Umbilical cord (tissue), 2 donors: ENCODE measurements around the gene CPVL. TPM values are rescaled to one million over a fixed set of nuclear protein-coding genes. Genes with fewer than 3 reads are reported as not detected.

ENCODE experiments used
- DNase-seq: peaks from one replicate; pipeline ENCODE4 v3.0.0-alpha.2; 2015; ENCODE audit warnings: low spot score
- total RNA-seq: library from RNA; depleted of rRNA; stranded (reverse); fragments of >200 nt; gene quantifications from one replicate; pipeline ENCODE4 v1.2.3, GENCODE V29; 2014; ENCODE audit warnings: low replicate concordance; ENCODE audit not compliant: insufficient read depth

CPVL gene
- 13.2 TPM for total RNA-seq

- DNase-seq, result peak; percentile 38
Measured at GRCh38 chr7:29146057-29146706, at the start of gene CPVL. Gene CPVL, minus strand, starts transcription at chr7:29146537. Its CDS starts 25,476 bp downstream, at chr7:29121061.

DNA sequence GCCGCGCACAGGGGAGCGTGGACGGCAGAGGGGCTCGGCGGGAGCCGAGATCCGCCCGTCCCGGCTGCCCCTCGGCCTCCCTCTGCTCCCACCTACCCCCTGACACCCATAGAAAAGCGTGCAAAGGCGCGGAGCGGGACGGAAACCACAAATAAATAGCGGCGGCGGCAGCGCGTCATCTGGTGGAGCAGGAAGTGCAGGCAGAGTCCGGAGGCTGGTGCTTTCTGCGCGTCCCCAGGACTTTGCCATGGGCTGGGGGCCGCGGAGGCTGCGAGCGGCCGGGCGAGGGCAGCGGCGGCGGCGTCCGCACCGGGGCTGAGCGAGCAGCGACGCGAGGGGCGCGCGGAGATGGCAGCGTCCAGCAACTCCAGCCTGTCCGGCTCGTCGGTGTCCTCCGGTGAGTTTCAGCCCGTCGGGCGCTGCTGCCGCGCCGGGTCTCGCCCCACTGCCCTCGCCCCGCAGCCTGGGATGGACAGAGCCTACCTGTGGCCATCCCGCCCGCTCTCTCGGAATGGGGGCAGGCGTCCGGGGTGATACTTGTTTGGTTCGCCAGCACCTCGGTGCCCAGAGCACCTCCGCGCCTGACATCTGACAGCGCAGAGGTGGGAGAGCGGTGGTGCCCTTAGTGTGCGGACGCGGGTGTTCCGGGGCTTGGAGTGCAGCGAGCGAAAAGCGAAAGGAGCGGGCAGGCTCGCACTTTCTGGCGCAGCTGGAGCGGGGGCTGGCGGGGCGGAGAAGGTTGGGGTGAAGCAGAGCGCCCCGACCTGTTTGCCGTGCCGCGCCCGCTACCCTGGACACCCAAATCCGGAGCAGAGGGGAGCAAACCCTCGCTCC, 48.5 kb upstream of the CPVL start, which contains the start of gene CHN2:
CHN2 (plus strand) TSS at position 182 of the 834 bp plus-strand sequence.
- peak; percentile 46 for DNase-seq

- DNase-seq, result peak; percentile 12
Measured at GRCh38 chr7:29194206-29194593, 47.9 kb upstream of the CPVL start.

DNA sequence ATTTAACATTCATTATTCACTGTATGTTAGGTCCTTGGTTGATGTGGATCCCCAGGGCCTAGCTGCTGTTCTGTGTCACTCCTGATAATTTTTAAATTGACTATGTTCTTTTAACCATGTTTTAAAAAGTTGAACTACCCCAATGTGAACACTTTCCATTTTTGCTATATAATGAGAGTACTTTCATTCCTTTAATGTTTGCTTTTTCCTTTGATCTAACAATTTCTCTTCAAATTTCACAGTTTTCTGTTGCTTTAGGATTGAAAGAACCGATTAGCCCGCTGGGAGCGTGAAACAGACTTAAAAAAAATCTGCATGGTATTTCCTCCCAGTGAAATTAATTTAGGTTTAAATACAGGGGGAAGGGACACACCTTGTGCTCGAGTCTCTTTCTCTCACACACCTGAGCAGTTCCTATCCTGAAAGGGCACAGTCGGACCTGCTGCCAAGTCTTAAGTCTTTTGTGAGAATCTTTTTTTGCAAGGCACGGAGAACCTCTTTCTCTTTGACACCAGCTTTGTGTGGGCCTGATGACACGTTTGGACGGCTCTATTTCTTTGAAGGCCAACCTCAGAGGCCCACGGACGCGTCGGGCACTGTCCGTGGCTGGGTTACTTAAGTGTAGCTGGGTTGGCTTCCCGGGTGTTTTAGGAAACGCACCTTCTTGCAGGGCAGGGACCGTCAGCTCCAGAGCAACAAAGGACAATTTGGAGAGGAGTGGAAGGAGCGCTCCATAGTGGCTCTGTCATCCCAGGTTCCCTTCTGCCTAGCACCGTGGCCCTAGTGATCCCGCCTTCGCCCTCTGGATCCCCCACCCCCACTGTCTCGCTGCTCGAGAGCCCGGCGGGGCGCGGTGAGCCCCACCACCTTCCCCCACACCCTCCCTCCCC, 47.2 kb upstream of the CPVL start:
- no peak for DNase-seq

GRCh38 chr7:29192811-29193210, 46.5 kb upstream of the CPVL start:
- DNase-seq, result no peak

DNA sequence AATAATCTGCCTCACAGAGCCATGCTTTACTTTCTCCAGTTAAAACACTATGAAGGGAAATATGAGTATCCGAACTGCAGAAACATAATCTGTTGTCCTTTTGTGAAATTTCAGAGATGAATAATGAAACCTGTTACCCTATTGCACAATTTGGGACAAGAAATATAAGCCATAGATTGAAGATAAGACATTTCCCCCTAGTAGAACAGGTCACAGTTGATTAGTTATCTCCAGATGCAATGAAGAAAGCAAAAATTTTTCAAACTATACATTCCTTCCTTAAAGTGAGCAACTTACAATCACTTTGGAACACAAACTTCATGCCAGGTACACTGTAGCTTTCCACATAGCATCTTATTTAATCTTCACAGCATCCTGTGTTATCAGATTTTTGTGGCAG, 46.0 kb upstream of the CPVL start:
- no peak for DNase-seq

DNA sequence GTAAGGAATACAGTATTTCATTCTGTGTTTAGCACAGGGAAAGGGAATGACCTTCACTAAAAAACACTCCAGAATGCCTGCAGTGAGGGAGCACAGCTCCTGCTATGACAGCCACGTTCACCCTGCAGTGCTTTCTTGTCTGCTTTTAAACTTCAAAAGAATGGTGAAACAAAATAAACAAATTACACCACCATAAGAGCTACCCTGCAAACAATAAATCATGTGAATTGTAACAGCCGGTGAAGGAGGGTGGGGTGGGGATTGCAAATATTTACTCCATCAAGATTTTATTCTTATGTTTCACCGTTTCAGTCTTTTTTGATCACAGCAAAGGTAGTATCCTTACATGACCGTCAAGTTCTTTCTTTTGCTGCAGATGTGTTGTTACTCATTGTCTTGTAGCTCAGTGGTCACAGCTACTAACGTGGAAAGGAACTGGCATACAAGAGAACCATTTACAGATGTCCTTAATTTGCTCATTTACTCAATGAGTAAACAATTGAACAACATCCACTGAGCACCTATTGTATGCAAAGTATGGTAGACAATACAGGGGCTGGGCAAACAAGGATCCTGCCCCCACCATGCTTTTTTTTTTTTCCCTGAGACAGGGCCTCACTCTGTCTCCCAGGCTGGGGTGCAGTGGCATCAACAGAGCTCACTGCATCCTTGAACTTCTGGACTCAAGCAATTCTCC, 44.2 kb upstream of the CPVL start:
- DNase-seq, result no peak

DNA sequence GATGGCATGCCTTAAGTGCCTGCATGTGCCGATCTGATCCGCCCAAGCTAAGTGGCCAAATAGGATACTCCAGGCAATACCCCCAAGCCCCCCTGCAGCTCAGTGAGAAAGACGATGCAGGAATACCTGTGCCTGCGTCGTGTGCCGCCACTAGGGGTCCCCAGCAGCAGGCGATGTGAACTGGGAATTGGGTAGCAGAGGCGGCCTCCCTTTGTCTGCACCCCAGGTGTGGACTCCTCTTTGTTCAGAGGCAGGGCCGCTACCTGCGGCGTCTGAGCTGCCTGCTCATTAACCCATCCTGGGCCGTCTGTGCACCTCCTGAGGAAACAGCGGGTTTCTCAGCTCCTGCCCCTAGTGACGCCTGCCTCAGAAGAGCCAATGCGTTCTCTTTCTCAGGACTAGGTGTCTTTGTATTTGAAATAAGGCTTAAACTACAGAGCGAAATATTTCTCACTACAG, 43.4 kb upstream of the CPVL start:
- DNase-seq, result peak; percentile 36

- no peak for DNase-seq
Measured at GRCh38 chr7:29185613-29186012, 39.3 kb upstream of the CPVL start.

- DNase-seq, result no peak
Measured at GRCh38 chr7:29184599-29184998, 38.3 kb upstream of the CPVL start.

DNA sequence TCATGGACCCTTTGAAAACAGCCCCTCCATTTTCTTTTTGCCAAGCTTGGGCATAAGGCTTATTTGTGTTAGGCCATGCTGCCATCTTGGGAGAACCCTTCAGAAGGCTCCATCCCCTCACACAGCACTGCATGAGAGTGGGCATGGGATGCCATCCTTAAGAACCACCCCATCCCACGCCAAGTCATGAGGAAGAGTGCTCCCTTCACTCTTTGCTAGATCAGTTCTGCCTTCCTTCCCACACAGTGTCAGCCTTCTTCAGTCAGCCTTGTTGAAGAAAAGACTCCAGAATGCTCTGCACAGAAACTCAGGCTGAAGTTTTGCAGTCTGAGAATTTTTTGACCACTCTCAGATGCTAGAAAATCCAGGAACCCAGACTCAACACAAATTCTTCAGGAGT, 32.8 kb upstream of the CPVL start:
- no peak for DNase-seq

- peak; percentile 45 for DNase-seq
Measured at GRCh38 chr7:29177963-29178600, 31.7 kb upstream of the CPVL start.

GRCh38 chr7:29173458-29173857, 27.1 kb upstream of the CPVL start:
- no peak for DNase-seq

DNA sequence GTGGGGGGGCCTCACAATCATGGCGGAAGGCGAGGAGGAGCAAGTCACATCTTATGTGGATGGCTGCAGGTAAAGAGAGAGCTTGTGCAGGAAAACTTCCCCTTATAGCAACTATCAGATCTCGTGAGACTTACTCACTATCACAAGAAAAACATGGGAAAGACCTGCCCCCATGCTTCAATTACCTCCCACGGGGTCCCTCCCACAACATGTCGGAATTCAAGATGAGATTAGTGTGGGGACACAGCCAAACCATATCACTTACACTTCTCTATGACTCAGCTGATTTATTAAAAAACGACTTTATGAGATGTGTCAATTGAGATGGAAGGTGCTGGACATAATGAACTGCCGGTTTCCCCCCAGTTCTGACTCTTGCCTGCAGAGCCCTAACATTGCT, 24.4 kb upstream of the CPVL start:
- DNase-seq, result no peak

- DNase-seq, result no peak
Measured at GRCh38 chr7:29167721-29168120, 21.4 kb upstream of the CPVL start.

- no peak for DNase-seq
Measured at GRCh38 chr7:29163854-29164253, 17.5 kb upstream of the CPVL start.

- DNase-seq, result no peak
Measured at GRCh38 chr7:29162577-29162976, 16.2 kb upstream of the CPVL start.

DNA sequence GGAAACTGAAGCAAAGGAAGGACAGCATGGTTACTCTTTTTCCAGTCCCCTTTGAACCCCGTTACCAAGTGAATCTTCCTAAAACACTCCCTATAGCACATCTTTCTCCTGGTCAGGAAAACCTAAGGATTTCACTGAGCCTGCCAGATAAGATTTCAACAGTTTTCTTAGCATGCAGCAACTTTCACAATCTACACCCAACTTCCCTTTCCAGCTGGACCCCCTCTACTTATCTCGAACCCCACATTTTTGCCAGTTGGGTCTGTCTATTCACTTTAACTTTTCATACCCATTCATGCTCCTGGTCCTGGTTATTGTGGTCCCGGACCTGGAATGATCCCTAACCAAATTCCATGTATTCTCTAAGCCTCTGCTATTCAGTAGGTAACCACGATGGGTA, 14.9 kb upstream of the CPVL start:
- DNase-seq, result no peak

GRCh38 chr7:29160080-29160479, 13.7 kb upstream of the CPVL start:
- DNase-seq, result no peak

DNA sequence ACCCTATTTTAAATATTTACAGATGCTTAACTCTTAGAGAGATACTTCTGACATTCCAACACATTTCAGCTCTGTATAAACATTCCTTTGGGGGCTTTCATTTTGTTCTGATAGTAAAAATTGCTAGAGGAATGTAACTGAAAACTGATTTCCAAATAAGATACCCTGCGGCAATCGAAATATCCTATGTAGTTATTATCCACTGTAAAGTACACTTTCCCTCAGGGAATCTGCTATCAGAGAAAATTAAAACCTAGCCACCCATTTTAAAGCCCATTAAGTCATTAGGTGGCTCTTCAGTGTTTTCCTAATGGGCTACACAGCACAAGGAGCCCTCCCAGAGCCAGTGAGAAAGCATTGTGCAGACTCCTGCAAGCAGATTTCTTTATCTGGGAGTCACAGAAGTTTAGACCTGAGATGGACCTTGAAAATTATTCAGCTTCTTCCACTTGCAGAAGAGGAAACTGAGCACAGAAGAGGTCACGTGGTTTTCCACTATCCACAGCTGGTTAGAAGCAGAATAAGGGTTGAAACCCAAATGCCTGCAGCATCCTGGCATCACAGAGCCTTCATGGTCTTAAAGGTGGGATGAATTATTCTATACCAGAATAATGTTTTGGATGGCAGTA, 12.6 kb upstream of the CPVL start:
- no peak for DNase-seq
